Suprapubic skin (tissue), 4 donors: ENCODE data around the gene CDC20B. TPM values are rescaled to one million over a fixed set of nuclear protein-coding genes. Genes with fewer than 3 reads are reported as not detected.

ENCODE experiments used
- DNase-seq, 2 donors: peaks; one replicate each; pipeline ENCODE4 v3.0.0-alpha.2; 2019; ENCODE audit warnings: low spot score in 2 of 2
- H3K27ac ChIP-seq: fragments of 200-600 bp; sonication (generic); one replicate; pipeline ENCODE4 v1.5.1; 2019
- H3K27me3 ChIP-seq: fragments of 200-600 bp; sonication (generic); one replicate; pipeline ENCODE4 v1.5.1; 2019
- H3K36me3 ChIP-seq: fragments of 200-600 bp; sonication (generic); one replicate; pipeline ENCODE4 v1.5.1; 2019
- H3K4me1 ChIP-seq: fragments of 200-600 bp; sonication (generic); one replicate; pipeline ENCODE4 v1.5.1; 2019
- H3K4me3 ChIP-seq: fragments of 200-600 bp; sonication (generic); one replicate; pipeline ENCODE4 v1.5.1; 2019; ENCODE audit warnings: mild to moderate bottlenecking
- H3K9me3 ChIP-seq: fragments of 200-600 bp; sonication (generic); one replicate; pipeline ENCODE4 v1.5.1; 2019
- EP300 ChIP-seq: sonication (generic); formaldehyde crosslinking; IDR thresholded peaks from one replicate; pipeline ENCODE4 v1.6.1; 2017; ENCODE audit warnings: antibody characterized with exemption
- POLR2A ChIP-seq, 2 donors: fragments of 450-650 bp; IDR thresholded peaks; one replicate each; pipeline ENCODE4 v1.6.1; 2017; ENCODE audit warnings: antibody characterized with exemption in 2 of 2, mild to moderate bottlenecking in 2 of 2, moderate library complexity in 2 of 2
- POLR2AphosphoS5 ChIP-seq, 3 donors: sonication (generic); formaldehyde crosslinking; IDR thresholded peaks; one replicate each; pipeline ENCODE4 v1.6.1; 2017; ENCODE audit warnings: antibody characterized with exemption in 3 of 3
- WGBS: methylation state at CpG from one replicate; pipeline ENCODE4 v1.1.5; 2018; 5-methylcytosine and 5-hydroxymethylcytosine counted together
- total RNA-seq, 4 donors: library from RNA; depleted of rRNA; stranded (reverse); fragments of >200 nt; gene quantifications; one replicate each; pipeline ENCODE4 v1.1.0, GENCODE V29; 2016
- TF ChIP-seq, protein P1 (sequence below), 2 donors: fragments of 200-600 bp in 1 of 2; fragments of 450-650 bp in 1 of 2; sonication (generic) in 1 of 2; IDR thresholded peaks; one replicate each; pipeline ENCODE4 v1.5.1; 2016 to 2019; ENCODE audit warnings: antibody characterized with exemption in 2 of 2, mild to moderate bottlenecking in 1 of 2, moderate library complexity in 1 of 2

Gene CDC20B
- total RNA-seq, 4 donors from 2014 or later, result not detected

DNA sequence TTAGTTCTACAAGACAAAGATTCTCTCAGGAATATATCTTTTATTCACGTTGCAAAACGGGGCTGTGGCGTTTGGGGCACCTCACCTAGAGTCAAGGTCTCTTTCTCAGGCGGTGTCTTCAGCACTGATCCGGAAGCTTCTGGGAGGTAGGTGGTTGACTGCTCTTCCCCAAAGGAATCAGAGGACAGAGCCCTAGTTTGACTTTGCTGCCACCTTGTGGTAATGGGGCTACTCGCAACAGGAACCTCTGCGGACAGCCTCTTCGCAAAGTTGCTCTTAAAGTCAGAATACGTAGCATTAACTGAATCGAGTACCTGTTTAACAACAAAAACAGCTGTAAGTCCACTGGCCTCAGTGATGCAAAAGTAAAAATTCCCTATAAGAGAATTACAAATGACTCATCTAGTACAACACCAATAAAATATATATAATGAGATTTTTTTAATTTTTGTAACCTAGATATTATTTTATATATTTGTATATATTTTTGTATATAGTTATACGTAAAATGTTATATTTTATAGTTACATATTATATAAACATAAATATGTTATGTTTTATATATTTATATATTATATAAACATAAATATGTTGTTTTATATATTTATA lies 26.3 kb downstream of the CDC20B start:
- TF ChIP-seq POLR2AphosphoS5 (IDR thresholded peaks at IDR 0.05), result no peak
- TF ChIP-seq, protein P1, sequence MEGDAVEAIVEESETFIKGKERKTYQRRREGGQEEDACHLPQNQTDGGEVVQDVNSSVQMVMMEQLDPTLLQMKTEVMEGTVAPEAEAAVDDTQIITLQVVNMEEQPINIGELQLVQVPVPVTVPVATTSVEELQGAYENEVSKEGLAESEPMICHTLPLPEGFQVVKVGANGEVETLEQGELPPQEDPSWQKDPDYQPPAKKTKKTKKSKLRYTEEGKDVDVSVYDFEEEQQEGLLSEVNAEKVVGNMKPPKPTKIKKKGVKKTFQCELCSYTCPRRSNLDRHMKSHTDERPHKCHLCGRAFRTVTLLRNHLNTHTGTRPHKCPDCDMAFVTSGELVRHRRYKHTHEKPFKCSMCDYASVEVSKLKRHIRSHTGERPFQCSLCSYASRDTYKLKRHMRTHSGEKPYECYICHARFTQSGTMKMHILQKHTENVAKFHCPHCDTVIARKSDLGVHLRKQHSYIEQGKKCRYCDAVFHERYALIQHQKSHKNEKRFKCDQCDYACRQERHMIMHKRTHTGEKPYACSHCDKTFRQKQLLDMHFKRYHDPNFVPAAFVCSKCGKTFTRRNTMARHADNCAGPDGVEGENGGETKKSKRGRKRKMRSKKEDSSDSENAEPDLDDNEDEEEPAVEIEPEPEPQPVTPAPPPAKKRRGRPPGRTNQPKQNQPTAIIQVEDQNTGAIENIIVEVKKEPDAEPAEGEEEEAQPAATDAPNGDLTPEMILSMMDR (IDR thresholded peaks at IDR 0.05), result peak; percentile 80 to 85
- WGBS, result 7% methylated on average over 11 of the region's 11 CpGs

GRCh38 chr5:55146080-55146479 lies 26.9 kb downstream of the CDC20B start:
- Histone ChIP-seq H3K27me3 (peaks cover 9% of the 10 kb centered on the region), H3K27ac (no peak overlapping the region), H3K4me3 (no peak overlapping the region), H3K36me3 (no peaks in the 10 kb centered on the region), H3K9me3 (no peaks in the 10 kb centered on the region), H3K4me1 (no peaks in the 10 kb centered on the region)
- no peak for DNase-seq
- WGBS, result 83% methylated on average over 8 of the region's 8 CpGs
- TF ChIP-seq POLR2AphosphoS5 (IDR thresholded peaks at IDR 0.05), result no peak
- TF ChIP-seq, protein P1 (IDR thresholded peaks at IDR 0.05), result no peak
- no peak for TF ChIP-seq POLR2A (IDR thresholded peaks at IDR 0.05)
- TF ChIP-seq EP300, result no peak

More for the DNA sequence above, 26.3 kb downstream of the CDC20B start:
- Histone ChIP-seq H3K27me3 (peaks cover 9% of the 10 kb centered on the region), H3K36me3 (no peaks in the 10 kb centered on the region), H3K27ac (no peak overlapping the region), H3K9me3 (no peaks in the 10 kb centered on the region), H3K4me1 (peaks cover under 1% of the 10 kb centered on the region), H3K4me3 (no peak overlapping the region)
- DNase-seq, result peak; percentile 79 to 82

GRCh38 chr5:55143624-55144023 lies 29.4 kb downstream of the CDC20B start:
- H3K27ac ChIP-seq, result no peak overlapping the region
- 55% methylated on average over 4 of the region's 4 CpGs for WGBS
- no peak for DNase-seq
- H3K4me3 ChIP-seq, result no peak overlapping the region
- peaks cover 9% of the 10 kb centered on the region for H3K27me3 ChIP-seq
- no peaks in the 10 kb centered on the region for H3K4me1 ChIP-seq
- no peaks in the 10 kb centered on the region for H3K36me3 ChIP-seq
- TF ChIP-seq POLR2AphosphoS5 (IDR thresholded peaks at IDR 0.05), result no peak
- no peak for TF ChIP-seq EP300
- TF ChIP-seq POLR2A (IDR thresholded peaks at IDR 0.05), result no peak
- TF ChIP-seq, protein P1 (IDR thresholded peaks at IDR 0.05), result no peak
- H3K9me3 ChIP-seq, result no peaks in the 10 kb centered on the region

DNA sequence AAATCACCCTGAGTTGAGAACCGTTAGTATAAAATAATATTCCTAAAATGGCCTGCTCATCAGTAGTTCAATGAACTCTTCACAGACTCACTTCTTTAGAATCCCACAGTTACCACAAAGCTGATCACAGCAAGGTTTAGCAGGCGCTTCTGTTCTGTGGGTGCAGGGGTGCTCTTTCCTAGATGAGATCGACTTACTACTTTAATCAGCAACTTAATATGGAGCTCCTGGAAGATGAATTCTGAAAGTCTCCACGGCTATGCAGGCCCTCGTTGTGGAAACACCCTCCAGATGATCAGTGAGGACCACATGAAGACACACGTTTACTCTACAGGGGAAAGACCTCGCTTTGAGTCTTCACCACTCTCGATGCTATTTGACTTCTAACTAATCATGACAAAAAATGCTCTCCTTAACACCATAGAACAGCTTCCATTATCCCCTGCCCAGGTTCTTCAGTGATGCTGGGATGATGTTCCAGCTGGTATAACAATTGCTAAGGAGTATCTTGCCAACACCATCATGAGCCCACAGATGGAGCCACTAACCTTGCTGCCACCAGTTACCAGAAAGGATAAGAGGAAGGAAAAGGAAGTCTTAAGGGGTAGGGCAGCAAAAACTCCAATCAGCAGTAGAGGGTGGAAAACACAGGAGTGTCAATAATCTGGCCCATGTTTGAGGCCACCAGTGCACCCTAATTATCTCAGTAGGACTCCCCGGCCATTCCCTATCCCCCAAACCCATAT lies 30.9 kb downstream of the CDC20B start:
- no peak for TF ChIP-seq POLR2AphosphoS5 (IDR thresholded peaks at IDR 0.05)
- TF ChIP-seq, protein P1 (IDR thresholded peaks at IDR 0.05), result no peak
- TF ChIP-seq POLR2A (IDR thresholded peaks at IDR 0.05), result no peak
- no peak for TF ChIP-seq EP300

GRCh38 chr5:55140908-55141665 lies 31.9 kb downstream of the CDC20B start:
- Histone ChIP-seq H3K27ac (no peak overlapping the region), H3K9me3 (no peaks in the 10 kb centered on the region), H3K36me3 (no peaks in the 10 kb centered on the region), H3K4me1 (no peaks in the 10 kb centered on the region), H3K4me3 (no peak overlapping the region), H3K27me3 (peaks cover 6% of the 10 kb centered on the region)
- no peak for TF ChIP-seq POLR2A (IDR thresholded peaks at IDR 0.05)
- TF ChIP-seq POLR2AphosphoS5 (IDR thresholded peaks at IDR 0.05), result no peak
- TF ChIP-seq, protein P1 (IDR thresholded peaks at IDR 0.05), result no peak
- no peak for TF ChIP-seq EP300
- DNase-seq, result no peak
- 78% methylated on average over 9 of the region's 9 CpGs for WGBS

More for the DNA sequence above, 30.9 kb downstream of the CDC20B start:
- Histone ChIP-seq H3K36me3 (no peaks in the 10 kb centered on the region), H3K27me3 (peaks cover 9% of the 10 kb centered on the region), H3K27ac (no peak overlapping the region), H3K4me3 (no peak overlapping the region), H3K4me1 (no peaks in the 10 kb centered on the region), H3K9me3 (no peaks in the 10 kb centered on the region)
- 88% methylated on average over 9 of the region's 9 CpGs for WGBS
- DNase-seq, result no peak
